Astrocyte of the spinal cord (primary cell): ENCODE results near the gene KCNC4.

Experiments used
- DNase-seq: peaks from one replicate; pipeline ENCODE4 v3.0.0; 2011; ENCODE audit warnings: low read depth, low spot score
- H3K4me3 ChIP-seq: 2 replicates; pipeline ENCODE4 v1.5.1; 2011; ENCODE audit warnings: low read depth, mild to moderate bottlenecking, low read length, moderate library complexity
- in situ Hi-C: cut with HindIII; loops from 2 replicates; pipeline ENCODE4 v1.10.0; 2017; ENCODE audit warnings: low sequenced_read_pairs
- TF ChIP-seq, protein P1 (sequence below): IDR thresholded peaks from 2 replicates; pipeline ENCODE4 v1.5.1; 2012; ENCODE audit warnings: low read depth, mild to moderate bottlenecking, low read length, inconsistent platforms

Gene KCNC4

DNA sequence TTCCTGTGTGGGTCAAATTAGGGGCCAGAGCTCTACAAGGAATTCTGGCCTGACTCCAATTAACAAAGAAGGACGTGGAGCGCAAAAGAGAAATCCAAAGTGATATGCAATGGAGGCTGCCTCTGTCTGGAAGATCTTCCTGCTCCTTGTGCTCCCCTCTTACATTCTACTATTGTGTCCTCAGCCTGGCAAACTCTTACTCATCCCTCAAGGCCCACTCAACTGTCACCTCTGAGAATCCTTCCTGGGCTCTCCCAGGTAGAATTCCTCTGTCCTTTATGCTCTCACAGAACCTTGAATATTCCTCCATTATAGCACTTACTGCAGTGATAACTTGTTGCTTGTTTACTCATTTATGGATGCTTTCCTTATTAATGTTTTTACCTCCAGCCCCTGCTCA, 31.4 kb downstream of the KCNC4 start:
- DNase-seq: no peak
- in situ Hi-C loops: no loop called here
- TF ChIP-seq, protein P1, sequence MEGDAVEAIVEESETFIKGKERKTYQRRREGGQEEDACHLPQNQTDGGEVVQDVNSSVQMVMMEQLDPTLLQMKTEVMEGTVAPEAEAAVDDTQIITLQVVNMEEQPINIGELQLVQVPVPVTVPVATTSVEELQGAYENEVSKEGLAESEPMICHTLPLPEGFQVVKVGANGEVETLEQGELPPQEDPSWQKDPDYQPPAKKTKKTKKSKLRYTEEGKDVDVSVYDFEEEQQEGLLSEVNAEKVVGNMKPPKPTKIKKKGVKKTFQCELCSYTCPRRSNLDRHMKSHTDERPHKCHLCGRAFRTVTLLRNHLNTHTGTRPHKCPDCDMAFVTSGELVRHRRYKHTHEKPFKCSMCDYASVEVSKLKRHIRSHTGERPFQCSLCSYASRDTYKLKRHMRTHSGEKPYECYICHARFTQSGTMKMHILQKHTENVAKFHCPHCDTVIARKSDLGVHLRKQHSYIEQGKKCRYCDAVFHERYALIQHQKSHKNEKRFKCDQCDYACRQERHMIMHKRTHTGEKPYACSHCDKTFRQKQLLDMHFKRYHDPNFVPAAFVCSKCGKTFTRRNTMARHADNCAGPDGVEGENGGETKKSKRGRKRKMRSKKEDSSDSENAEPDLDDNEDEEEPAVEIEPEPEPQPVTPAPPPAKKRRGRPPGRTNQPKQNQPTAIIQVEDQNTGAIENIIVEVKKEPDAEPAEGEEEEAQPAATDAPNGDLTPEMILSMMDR: no peak
- H3K4me3 ChIP-seq: no peak overlapping the region

DNA sequence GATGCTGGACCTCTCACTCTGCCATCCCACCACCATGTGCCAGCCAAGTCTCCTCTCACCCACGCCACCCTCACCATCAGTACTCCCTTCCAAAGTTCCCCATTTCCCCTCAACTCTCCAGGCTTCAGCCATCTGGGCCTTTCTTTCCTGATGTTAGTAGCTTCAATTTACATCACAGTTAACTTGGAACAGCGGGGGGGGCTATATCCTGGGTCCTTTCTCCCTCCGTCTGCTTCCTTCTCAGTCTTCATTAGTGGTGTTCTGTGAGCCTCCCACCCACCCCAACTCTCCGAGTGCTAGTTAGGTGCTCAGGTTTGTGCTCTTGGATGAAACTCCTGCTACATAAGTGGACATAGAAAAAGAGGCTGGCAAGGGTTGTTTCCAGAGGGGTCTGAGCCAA, 31.9 kb downstream of the KCNC4 start:
- no peak overlapping the region for H3K4me3 ChIP-seq
- TF ChIP-seq, protein P1: no peak
- no peak for DNase-seq
- in situ Hi-C loops: no loop called here

DNA sequence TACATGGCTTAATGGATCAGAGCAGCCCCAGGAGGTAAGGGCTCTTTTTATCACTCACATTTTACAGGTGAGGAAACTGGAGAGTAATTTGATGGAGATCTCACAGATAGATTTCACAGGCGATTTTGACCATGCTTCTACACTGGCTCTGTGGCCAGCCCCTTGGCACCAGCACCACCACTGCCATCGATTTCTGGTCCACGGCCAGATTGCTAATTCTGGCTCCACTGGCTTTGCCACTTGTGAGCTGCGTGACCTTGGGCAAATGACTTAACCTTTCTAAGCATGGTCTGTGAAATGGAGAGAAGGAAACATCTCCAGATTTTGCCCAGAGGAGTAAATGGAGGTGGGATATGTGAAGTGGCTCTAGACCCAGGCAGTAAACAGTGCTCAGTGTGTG, 32.6 kb downstream of the KCNC4 start:
- DNase-seq: no peak
- in situ Hi-C loops: no loop called here
- H3K4me3 ChIP-seq: no peak overlapping the region
- TF ChIP-seq, protein P1: no peak

DNA sequence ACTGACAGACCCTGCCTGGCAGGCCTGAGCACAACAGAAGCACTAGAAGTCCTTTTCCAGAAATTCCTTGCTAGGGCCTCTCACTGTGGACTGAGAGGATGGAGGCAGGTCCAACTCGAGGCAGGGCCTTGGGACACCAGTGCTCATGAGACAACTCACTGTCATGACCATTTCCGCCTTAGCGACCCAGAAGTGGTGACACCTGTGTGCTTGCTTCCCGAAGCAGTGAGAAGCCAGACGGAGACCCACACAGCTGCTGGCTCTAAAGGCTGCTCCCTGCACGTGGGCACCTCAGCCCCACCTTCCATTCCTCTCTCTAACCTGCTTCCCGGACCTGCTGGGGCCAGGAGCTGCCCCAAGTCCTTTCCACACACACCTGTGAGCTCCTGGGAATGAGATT, 33.0 kb downstream of the KCNC4 start:
- H3K4me3 ChIP-seq: no peak overlapping the region
- in situ Hi-C loops: no loop called here
- TF ChIP-seq, protein P1: no peak
- no peak for DNase-seq

DNA sequence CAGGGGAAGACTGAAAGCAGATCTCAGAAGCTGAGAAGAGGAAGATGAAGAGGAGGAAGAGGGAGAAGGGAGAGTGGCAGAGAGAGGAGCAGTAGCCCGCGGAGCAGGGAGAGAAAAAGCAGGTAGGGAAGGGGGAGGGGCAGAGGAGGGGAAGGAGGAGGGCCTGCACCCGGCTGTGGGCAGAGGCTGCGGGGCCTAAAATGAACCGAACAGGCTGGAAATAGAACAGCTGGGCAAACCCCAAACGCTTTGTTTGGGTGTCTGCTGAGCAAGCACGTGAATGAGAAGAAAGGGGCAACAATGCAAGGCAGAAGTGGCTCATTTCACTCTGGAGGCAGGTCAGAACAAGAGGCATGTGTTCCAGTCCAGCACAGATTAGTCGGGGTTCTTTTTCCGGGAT, 33.5 kb downstream of the KCNC4 start:
- TF ChIP-seq, protein P1: no peak
- no peak for DNase-seq
- H3K4me3 ChIP-seq: no peak overlapping the region
- in situ Hi-C loops: no loop called here

DNA sequence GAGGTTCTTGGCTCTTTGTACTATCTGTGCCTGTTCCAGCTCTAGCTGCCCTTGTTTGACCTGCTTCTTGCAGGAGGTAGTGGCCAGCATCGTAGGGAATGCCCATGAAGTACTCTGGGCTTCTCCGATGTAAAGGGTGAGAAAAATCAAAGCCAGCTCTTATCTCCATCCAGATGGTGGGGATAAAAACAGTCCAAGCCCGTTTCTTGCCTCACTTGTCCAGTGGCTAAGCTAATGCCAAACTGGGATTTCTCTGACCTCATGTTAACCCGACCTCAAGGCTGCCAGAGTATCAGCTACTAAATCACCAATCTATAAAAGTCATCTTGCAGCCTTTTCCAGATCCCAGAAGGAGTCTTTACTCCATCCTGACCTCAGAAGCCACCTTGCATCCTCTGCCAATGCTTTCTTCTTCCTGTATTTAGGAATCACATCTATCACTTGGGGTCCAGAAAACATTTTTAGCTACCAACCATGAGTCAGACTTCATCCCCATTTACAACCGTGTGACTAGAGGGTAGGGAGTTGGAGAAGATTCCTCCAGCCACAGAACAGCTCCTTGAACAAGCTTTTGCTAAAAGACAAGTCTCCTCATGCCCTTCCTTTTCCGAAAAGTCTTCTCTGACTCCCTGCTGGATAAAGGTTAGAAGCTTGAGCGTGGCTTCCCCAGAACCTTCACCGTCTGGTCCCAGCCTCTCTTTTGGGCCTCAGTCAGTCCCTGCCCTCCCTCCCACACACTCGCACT, 35.9 kb downstream of the KCNC4 start:
- TF ChIP-seq, protein P1: no peak
- H3K4me3 ChIP-seq: no peak overlapping the region
- no peak for DNase-seq
- in situ Hi-C loops: no loop called here
